HCEC 1CT (cell line): Measurements from ENCODE around the gene HELZ.
"Not testable (repeated sequence)": the region's sequence is repeated elsewhere in the genome, so short reads cannot be mapped to it uniquely, and the experiment has no call there.

Experiments used
- DNase-seq: peaks from one replicate; pipeline ENCODE4 v3.0.0-alpha.2; 2017

HELZ gene

GRCh38 chr17:67111808-67112207, 133.2 kb downstream of the HELZ start:
- DNase-seq: no peak

- no peak for DNase-seq
Observed at GRCh38 chr17:67111327-67111726, 133.7 kb downstream of the HELZ start.

GRCh38 chr17:67110619-67111018, 134.4 kb downstream of the HELZ start:
- DNase-seq: no peak

- DNase-seq: no peak
Observed at GRCh38 chr17:67109111-67109510, 135.9 kb downstream of the HELZ start.

GRCh38 chr17:67107811-67108775, 136.9 kb downstream of the HELZ start:
- DNase-seq: peak; percentile 18

GRCh38 chr17:67107171-67107570, 137.8 kb downstream of the HELZ start:
- DNase-seq: no peak

GRCh38 chr17:67105213-67105612, 139.8 kb downstream of the HELZ start:
- peak; percentile 94 for DNase-seq

GRCh38 chr17:67104641-67105040, 140.4 kb downstream of the HELZ start:
- DNase-seq: not testable (repeated sequence)

- no peak for DNase-seq
Observed at GRCh38 chr17:67098006-67098405, 147.0 kb downstream of the HELZ start.

- no peak for DNase-seq
Observed at GRCh38 chr17:67096609-67097008, 148.4 kb downstream of the HELZ start.

- DNase-seq: peak; percentile 66
Observed at GRCh38 chr17:67095803-67096202, 149.2 kb downstream of the HELZ start.

GRCh38 chr17:67095291-67095690, 149.7 kb downstream of the HELZ start:
- DNase-seq: peak; percentile 88

GRCh38 chr17:67093348-67093747, 151.6 kb downstream of the HELZ start:
- DNase-seq: no peak

GRCh38 chr17:67092710-67093109, 152.3 kb downstream of the HELZ start:
- not testable (repeated sequence) for DNase-seq

GRCh38 chr17:67092291-67092690, 152.7 kb downstream of the HELZ start:
- DNase-seq: no peak

- DNase-seq: no peak
Observed at GRCh38 chr17:67090341-67090740, 154.7 kb downstream of the HELZ start.

GRCh38 chr17:67088639-67089038, 156.4 kb downstream of the HELZ start:
- no peak for DNase-seq

GRCh38 chr17:67085406-67085805, 159.6 kb downstream of the HELZ start:
- DNase-seq: no peak

- no peak for DNase-seq
Observed at GRCh38 chr17:67082107-67082506, 162.9 kb downstream of the HELZ start.

GRCh38 chr17:67080804-67081203, 164.2 kb downstream of the HELZ start:
- DNase-seq: no peak

- DNase-seq: no peak
Observed at GRCh38 chr17:67079491-67079890, 165.5 kb downstream of the HELZ start.

GRCh38 chr17:67078292-67078691, 166.7 kb downstream of the HELZ start:
- DNase-seq: no peak

- DNase-seq: no peak
Observed at GRCh38 chr17:67076290-67076689, 168.7 kb downstream of the HELZ start.

GRCh38 chr17:67074781-67075180, 170.2 kb downstream of the HELZ start:
- DNase-seq: no peak

GRCh38 chr17:67072885-67073284, 172.1 kb downstream of the HELZ start:
- DNase-seq: no peak
